ENCODE measurements around the gene IL4R.

DNA sequence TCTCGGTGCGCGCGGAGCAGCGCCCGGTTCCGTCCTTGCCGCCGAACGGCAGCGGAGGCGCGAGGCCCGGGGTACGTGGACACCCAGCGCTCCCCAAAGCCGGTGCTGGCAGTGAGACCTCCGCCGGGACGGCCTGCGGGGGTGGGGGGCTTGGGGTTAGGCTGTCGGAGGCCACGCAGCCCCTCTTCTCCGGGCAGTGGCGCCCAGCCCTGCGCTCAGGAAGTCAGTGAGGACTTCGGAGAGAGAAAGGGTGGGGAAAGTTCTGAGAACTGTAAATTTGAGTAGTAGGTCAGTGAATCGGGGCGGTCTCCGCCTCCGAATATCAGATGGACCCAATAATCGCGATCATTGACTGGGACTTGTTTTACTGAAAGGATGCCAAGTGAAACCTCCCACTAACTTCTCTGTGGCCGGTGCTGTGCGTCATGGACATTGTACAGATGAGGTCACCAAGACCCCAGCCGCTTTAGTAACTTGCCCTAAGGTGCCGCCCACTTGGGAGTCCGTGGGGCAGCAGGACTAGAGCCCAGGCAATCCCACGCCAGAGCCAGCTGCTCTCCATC is 468 bp downstream of the IL4R start:
- no peak for TF ChIP-seq POLR2A (IDR thresholded peaks at IDR 0.05)
- TF ChIP-seq CTCF (IDR thresholded peaks at IDR 0.05 in 8 of 11, conservative IDR thresholded peaks at IDR 0.05 in 3 of 11), result no peak

Measured in spleen (tissue), 7 donors.